Lung (tissue), 12 donors: ENCODE data around the gene GDAP1L1. TPM values are rescaled to one million over a fixed set of nuclear protein-coding genes. Genes with fewer than 3 reads are reported as not detected.

Experiments used
- ATAC-seq: fragments of 200-7000 bp; cut with Tn5 transposase; one replicate; pipeline ENCODE4 v1.9.1; 2020; ENCODE audit warnings: moderate number of reproducible peaks; ENCODE audit not compliant: insufficient read depth, low FRiP score
- DNase-seq, 3 donors: peaks; one replicate each; pipeline ENCODE4 v3.0.0-alpha.2; 2013 to 2017
- H3K27ac ChIP-seq, 2 donors: one replicate each; pipeline ENCODE4 v1.5.1; 2013; ENCODE audit warnings: mild to moderate bottlenecking in 2 of 2, moderate library complexity in 2 of 2, control low read depth in 1 of 2, inconsistent platforms in 1 of 2, low read depth in 1 of 2, low read length in 1 of 2
- H3K27me3 ChIP-seq, 3 donors: one replicate each; pipeline ENCODE4 v1.5.1; 2013; ENCODE audit warnings: low read length in 2 of 3; ENCODE audit not compliant: control insufficient read depth in 3 of 3, insufficient read depth in 3 of 3
- H3K36me3 ChIP-seq, 4 donors: one replicate each; pipeline ENCODE4 v1.5.1; 2013; ENCODE audit warnings: low read length in 4 of 4, mild to moderate bottlenecking in 1 of 4, moderate library complexity in 1 of 4; ENCODE audit not compliant: control insufficient read depth in 4 of 4, insufficient read depth in 4 of 4
- H3K4me1 ChIP-seq, 5 donors: one replicate each; pipeline ENCODE4 v1.5.1; 2013; ENCODE audit warnings: low read length in 5 of 5, mild to moderate bottlenecking in 2 of 5, moderate library complexity in 1 of 5; ENCODE audit not compliant: control insufficient read depth in 5 of 5, insufficient read depth in 5 of 5
- H3K4me3 ChIP-seq: one replicate; pipeline ENCODE4 v1.5.1; 2013; ENCODE audit warnings: mild to moderate bottlenecking, control low read depth, moderate library complexity
- H3K9ac ChIP-seq, 2 donors: one replicate each; pipeline ENCODE4 v1.5.1; 2013; ENCODE audit warnings: low read length in 2 of 2, control low read depth in 1 of 2; ENCODE audit not compliant: insufficient read depth in 1 of 2
- H3K9me3 ChIP-seq, 4 donors: one replicate each; pipeline ENCODE4 v1.5.1; 2013; ENCODE audit warnings: low read length in 3 of 4, mild to moderate bottlenecking in 1 of 4, moderate library complexity in 1 of 4; ENCODE audit not compliant: control insufficient read depth in 4 of 4, insufficient read depth in 3 of 4
- CTCF ChIP-seq: IDR thresholded peaks from 2 replicates; pipeline ENCODE4 v1.5.1; 2012; ENCODE audit warnings: mild to moderate bottlenecking; ENCODE audit errors: control extremely low read depth, extremely low read depth
- WGBS, 2 donors: extraction: QIAGEN DNeasy Blood & Tissue Kit; methylation state at CpG; one replicate each; pipeline ENCODE4 v1.1.7; 2013; 5-methylcytosine and 5-hydroxymethylcytosine counted together
- polyA plus RNA-seq, 2 donors: library from polyadenylated mRNA; stranded (reverse); fragments of 200-250 nt; gene quantifications; one replicate each; pipeline ENCODE4 v1.2.1, GENCODE V29; 2013
- total RNA-seq, 2 donors: library from RNA; depleted of rRNA in 1 of 2; stranded (reverse); fragments of >200 nt in 1 of 2; gene quantifications; one replicate each; pipeline ENCODE4 v1.2.1, GENCODE V29; 2014 to 2021
- donor health status: control.
- donor health status: control.
- donor health status: Bipolar disorder and iron deficiency.
- donor health status: healthy.
- donor health status: DM: yes; HTN: yes; CAD: no.

GDAP1L1 gene
- total and polyA plus RNA-seq, 4 donors = 0.02 to 0.10 TPM; not detected in 2

DNA sequence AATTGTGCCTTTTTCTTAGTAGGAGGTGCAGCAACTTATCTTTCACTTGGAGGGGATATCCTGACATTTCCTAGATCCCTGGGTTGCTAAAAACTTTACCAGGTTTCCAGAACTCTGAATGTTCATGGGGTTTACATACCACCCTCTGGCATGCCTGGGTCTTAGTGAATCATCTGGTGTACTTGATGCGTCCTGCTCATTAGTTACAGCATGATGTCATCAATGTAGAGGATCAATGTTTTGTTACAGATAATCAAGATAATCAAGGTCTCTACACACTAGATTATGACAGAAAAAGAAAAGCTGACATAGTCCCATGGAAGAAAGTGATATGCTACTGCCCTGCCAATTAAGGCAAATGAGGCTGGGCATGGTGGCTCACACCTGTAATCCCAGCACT is 36.9 kb downstream of the GDAP1L1 start:
- ATAC-seq (no peak), DNase-seq (no peak)
- WGBS, 2 donors = 91 to 100% methylated on average over 1 of the region's 1 CpG
- peaks cover 0 to 11% (median 0%) of the 10 kb centered on the region in 5 donors for H3K4me1 ChIP-seq
- no peak overlapping the region for H3K4me3 ChIP-seq
- H3K27ac ChIP-seq = no peak overlapping the region
- H3K27me3 ChIP-seq = no peaks in the 10 kb centered on the region
- H3K9me3 ChIP-seq = peaks cover 0 to 3% (median 0%) of the 10 kb centered on the region in 4 donors
- TF ChIP-seq CTCF = no peak
- no peaks in the 10 kb centered on the region for H3K36me3 ChIP-seq
- H3K9ac ChIP-seq = no peak overlapping the region

DNA sequence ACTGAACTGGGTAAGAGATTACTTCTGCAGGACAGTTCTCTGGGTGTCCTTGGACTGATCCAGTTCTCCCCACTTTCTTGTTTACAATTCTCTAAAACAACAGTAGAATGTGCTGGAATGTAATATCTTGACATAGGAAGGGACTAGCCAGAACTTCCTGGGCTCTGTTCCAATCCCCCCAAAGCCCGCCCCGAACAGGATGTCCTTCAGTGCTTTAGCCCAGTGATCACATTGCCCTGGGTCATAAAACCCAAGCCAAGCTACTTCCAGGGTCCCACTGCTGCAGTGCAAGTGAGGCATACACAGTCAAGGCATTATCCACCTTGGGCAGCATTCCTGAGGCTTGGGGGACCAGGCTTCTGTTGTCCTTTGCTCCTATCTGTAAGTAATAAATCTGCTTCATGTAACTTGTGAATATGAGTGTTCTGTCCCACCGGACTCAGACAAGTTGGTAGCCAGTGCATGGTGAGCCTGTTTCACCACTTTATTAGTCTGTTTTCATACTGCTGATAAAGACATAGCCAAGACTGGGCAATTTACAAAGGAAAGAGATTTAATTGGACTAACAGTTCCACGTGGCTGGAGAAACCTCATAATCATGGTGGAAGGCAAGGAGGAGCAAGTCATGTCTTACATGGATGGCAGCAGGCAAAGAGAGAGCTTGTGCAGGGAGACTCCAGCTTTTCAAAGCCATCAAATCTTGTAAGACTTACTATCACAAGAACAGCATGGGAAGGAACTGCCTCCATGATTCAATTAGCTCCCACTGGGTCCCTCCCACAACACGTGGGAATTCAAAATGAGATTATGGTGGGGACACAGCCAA is 40.4 kb downstream of the GDAP1L1 start:
- no peak for TF ChIP-seq CTCF
- H3K9me3 ChIP-seq = peaks cover 0 to 3% (median 0%) of the 10 kb centered on the region in 4 donors
- H3K36me3 ChIP-seq = no peaks in the 10 kb centered on the region
- DNase-seq (peak in 2 of 3 donors; percentile 17 to 49), ATAC-seq (no peak)
- WGBS, 2 donors = 70 to 74% methylated on average over 5 of the region's 5 CpGs
- no peak overlapping the region for H3K4me3 ChIP-seq
- peaks cover 0 to 9% (median 0%) of the 10 kb centered on the region in 5 donors for H3K4me1 ChIP-seq
- no peak overlapping the region for H3K27ac ChIP-seq
- H3K27me3 ChIP-seq = no peaks in the 10 kb centered on the region
- H3K9ac ChIP-seq = no peak overlapping the region

DNA sequence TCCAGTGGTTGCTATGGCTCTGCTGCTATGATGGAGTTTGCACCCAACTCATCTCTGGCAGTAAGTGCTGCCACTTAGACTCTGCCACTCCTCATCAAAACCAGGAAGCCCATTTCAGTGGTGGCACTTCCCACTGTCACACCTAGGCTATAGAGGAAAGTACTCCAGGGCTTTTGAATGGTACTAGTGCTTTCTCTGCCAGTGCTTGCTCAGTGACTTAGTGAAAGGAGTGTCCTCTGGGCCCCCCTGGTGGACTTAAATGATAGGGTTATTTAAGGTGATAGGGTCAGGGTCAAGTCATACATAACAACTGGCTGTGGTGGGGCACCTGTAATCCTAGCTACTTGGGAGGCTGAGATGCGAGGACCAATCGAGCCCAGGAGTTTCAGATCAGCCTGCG is 41.1 kb downstream of the GDAP1L1 start:
- no peaks in the 10 kb centered on the region for H3K36me3 ChIP-seq
- DNase-seq = no peak
- H3K27me3 ChIP-seq = no peaks in the 10 kb centered on the region
- no peak for ATAC-seq
- 91 to 100% methylated on average over 3 of the region's 3 CpGs for WGBS, 2 donors
- peaks cover 0 to 8% (median 0%) of the 10 kb centered on the region in 5 donors for H3K4me1 ChIP-seq
- no peak for TF ChIP-seq CTCF
- no peak overlapping the region for H3K4me3 ChIP-seq
- H3K9ac ChIP-seq = no peak overlapping the region
- no peak overlapping the region for H3K27ac ChIP-seq
- H3K9me3 ChIP-seq = peaks cover 0 to 3% (median 0%) of the 10 kb centered on the region in 4 donors
